GM23248 (cell line): ENCODE measurements around the gene MPDZ.

Experiments used
- EZH2 ChIP-seq: fragments of 200-600 bp; sonication (generic); IDR thresholded peaks from 2 replicates; pipeline ENCODE4 v1.6.1; 2018; ENCODE audit warnings: antibody characterized with exemption, mild to moderate bottlenecking; ENCODE audit not compliant: insufficient read depth, poor library complexity, severe bottlenecking
- EZH2phosphoT487 ChIP-seq: fragments of 200-600 bp; sonication (generic); IDR thresholded peaks from 2 replicates; pipeline ENCODE4 v1.6.1; 2018; ENCODE audit warnings: antibody characterized with exemption, moderate library complexity, mild to moderate bottlenecking, low read depth; ENCODE audit not compliant: insufficient read depth

DNA sequence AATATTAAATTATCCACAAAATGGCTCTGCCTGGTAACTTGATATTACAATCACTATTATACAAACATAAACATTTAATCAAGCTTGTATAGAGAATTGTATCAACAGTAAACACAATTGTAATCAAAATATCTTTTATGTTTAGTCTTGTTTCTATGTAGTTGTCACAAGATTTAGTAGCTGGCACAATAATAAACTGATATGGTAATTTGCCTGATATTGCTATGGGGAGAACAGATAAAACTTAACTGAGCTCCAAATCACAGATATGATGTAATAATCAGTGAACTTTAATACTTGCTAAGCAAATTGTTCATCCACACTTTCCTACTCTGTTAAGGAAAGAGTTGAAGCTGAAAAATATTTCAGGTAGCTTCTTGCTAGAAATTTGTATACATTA lies 189.8 kb downstream of the MPDZ start:
- TF ChIP-seq EZH2 (no peak), EZH2phosphoT487 (no peak)
